ENCODE results near the gene DLK1. TPM values are rescaled to one million over a fixed set of nuclear protein-coding genes. Genes with fewer than 3 reads are reported as not detected.

Gene DLK1
- 8.2 and 8.5 TPM in 2 replicates for total RNA-seq (2014; rRNA removed; shearing (Covaris generic))
- 112 and 121 TPM in 2 replicates for polyA plus RNA-seq (2015; cell fraction: cytosol; rRNA removed)
- polyA plus RNA-seq (2015; cell fraction: nucleus; rRNA removed), result 9.5 and 12.8 TPM in 2 replicates

- no peak for DNase-seq (ENCODE audit: low read depth, low spot score)
- in situ Hi-C loops (cut with HindIII; ENCODE audit: low pct_unique_long_range_greater_than_20kb, low sequenced_read_pairs), result no loop called here
Measured at GRCh38 chr14:100726550-100727085, at the start of gene DLK1. Gene DLK1, plus strand, starts transcription at chr14:100726892. Its CDS starts 177 bp downstream, at chr14:100727069.

- DNase-seq (ENCODE audit: low read depth, low spot score), result no peak
- in situ Hi-C loops (cut with HindIII; ENCODE audit: low pct_unique_long_range_greater_than_20kb, low sequenced_read_pairs), result no loop called here
Measured at GRCh38 chr14:100677152-100677551, 49.5 kb upstream of the DLK1 start.

GRCh38 chr14:100677554-100678468 lies 48.9 kb upstream of the DLK1 start:
- in situ Hi-C loops (cut with HindIII; ENCODE audit: low pct_unique_long_range_greater_than_20kb, low sequenced_read_pairs), result no loop called here
- no peak for DNase-seq (ENCODE audit: low read depth, low spot score)

GRCh38 chr14:100678469-100678828 lies 48.2 kb upstream of the DLK1 start:
- DNase-seq (ENCODE audit: low read depth, low spot score), result no peak
- in situ Hi-C loops (cut with HindIII; ENCODE audit: low pct_unique_long_range_greater_than_20kb, low sequenced_read_pairs), result no loop called here

- in situ Hi-C loops (cut with HindIII; ENCODE audit: low pct_unique_long_range_greater_than_20kb, low sequenced_read_pairs), result no loop called here
- DNase-seq (ENCODE audit: low read depth, low spot score), result no peak
Measured at GRCh38 chr14:100679153-100679552, 47.5 kb upstream of the DLK1 start.

- no peak for DNase-seq (ENCODE audit: low read depth, low spot score)
- in situ Hi-C loops (cut with HindIII; ENCODE audit: low pct_unique_long_range_greater_than_20kb, low sequenced_read_pairs), result no loop called here
Measured at GRCh38 chr14:100679707-100680438, 46.8 kb upstream of the DLK1 start.

- in situ Hi-C loops (cut with HindIII; ENCODE audit: low pct_unique_long_range_greater_than_20kb, low sequenced_read_pairs), result no loop called here
- no peak for DNase-seq (ENCODE audit: low read depth, low spot score)
Measured at GRCh38 chr14:100680439-100681051, 46.1 kb upstream of the DLK1 start.

GRCh38 chr14:100681111-100681510 lies 45.6 kb upstream of the DLK1 start:
- in situ Hi-C loops (cut with HindIII; ENCODE audit: low pct_unique_long_range_greater_than_20kb, low sequenced_read_pairs), result no loop called here
- no peak for DNase-seq (ENCODE audit: low read depth, low spot score)

DNA sequence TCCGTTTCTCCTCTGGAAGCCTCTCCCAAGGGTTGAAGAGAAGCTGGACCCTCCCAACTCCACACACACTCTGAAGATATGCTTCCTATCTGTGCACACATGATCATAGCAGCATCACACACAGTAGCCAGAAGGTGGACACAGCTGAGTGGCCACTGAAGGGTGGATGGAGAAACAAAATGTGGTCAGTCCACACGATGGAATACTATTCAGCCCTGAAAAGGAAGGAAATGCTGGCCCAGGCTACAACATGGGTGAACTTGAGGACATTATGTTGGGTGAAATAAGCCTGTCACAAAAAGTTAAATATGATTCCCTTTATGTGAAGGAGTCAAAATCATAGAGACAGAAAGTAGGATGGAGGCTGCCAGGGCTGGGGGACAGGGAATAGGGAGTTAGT lies 43.9 kb upstream of the DLK1 start:
- in situ Hi-C loops (cut with HindIII; ENCODE audit: low pct_unique_long_range_greater_than_20kb, low sequenced_read_pairs), result no loop called here

DNA sequence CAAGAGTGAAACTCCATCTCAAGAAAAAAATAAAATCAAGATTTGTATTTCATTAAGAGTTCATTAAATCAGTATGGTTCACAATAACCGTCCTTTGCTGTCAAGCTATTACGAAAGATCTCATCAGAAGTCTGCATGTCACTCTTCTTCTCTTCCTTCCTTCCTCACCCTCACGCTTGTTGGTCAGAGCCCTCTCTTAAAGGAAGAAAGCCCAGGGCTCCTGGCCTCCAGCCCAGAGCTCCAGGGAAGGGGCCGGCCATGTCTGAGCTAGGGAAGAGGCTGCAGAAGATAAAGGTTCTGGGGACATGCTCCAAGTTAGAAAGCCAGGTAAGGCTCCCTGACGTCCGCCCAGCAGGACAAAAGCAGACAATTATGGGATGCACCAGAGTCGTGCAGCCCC lies 43.1 kb upstream of the DLK1 start:
- in situ Hi-C loops (cut with HindIII; ENCODE audit: low pct_unique_long_range_greater_than_20kb, low sequenced_read_pairs), result no loop called here
- no peak for DNase-seq (ENCODE audit: low read depth, low spot score)

More for the DNA sequence above, 43.9 kb upstream of the DLK1 start:
- DNase-seq (ENCODE audit: low read depth, low spot score), result no peak

DNA sequence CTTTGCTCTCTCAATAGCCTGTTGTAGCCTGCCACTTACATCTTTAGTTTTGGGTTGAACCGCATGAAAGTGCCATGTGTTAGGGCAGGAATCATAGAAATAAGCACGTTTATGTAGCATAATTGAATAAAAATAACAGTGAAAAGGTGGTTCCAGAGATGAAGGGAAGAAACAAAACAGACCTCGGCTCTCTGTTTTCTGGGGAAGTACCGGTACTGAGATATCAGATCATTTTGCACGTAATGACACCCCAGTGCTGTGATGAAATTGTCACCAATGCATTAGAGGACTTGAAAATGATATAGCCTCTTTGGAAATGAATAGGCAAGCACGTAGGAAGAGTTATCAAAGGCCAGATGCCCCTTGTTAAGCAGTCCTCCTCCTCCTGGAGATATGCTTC lies 42.5 kb upstream of the DLK1 start:
- in situ Hi-C loops (cut with HindIII; ENCODE audit: low pct_unique_long_range_greater_than_20kb, low sequenced_read_pairs), result no loop called here
- no peak for DNase-seq (ENCODE audit: low read depth, low spot score)

- no peak for DNase-seq (ENCODE audit: low read depth, low spot score)
- in situ Hi-C loops (cut with HindIII; ENCODE audit: low pct_unique_long_range_greater_than_20kb, low sequenced_read_pairs), result no loop called here
Measured at GRCh38 chr14:100684961-100685360, 41.7 kb upstream of the DLK1 start.

GRCh38 chr14:100686858-100687257 lies 39.8 kb upstream of the DLK1 start:
- DNase-seq (ENCODE audit: low read depth, low spot score), result no peak
- in situ Hi-C loops (cut with HindIII; ENCODE audit: low pct_unique_long_range_greater_than_20kb, low sequenced_read_pairs), result no loop called here

DNA sequence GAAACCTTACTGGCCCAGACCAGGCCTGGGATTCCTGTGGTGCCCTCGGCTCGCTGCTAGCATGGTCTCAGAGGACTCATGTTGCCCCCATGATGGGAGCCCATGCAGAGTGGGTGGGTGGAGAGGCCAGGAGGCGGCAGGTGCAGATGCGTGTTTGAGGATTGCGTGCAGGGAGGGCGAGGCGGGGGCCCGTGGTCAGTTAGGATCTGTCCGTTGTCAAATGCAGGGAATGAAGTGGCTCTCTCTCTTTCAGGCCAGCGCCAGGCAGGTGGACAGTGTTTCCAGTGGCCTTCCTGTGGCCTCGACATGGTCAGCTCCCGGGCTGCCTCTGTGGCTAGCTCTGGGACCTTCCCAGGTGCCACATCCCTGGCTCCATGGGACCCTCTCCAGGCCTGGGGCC lies 39.3 kb upstream of the DLK1 start:
- in situ Hi-C loops (cut with HindIII; ENCODE audit: low pct_unique_long_range_greater_than_20kb, low sequenced_read_pairs), result no loop called here
- no peak for DNase-seq (ENCODE audit: low read depth, low spot score)

DNA sequence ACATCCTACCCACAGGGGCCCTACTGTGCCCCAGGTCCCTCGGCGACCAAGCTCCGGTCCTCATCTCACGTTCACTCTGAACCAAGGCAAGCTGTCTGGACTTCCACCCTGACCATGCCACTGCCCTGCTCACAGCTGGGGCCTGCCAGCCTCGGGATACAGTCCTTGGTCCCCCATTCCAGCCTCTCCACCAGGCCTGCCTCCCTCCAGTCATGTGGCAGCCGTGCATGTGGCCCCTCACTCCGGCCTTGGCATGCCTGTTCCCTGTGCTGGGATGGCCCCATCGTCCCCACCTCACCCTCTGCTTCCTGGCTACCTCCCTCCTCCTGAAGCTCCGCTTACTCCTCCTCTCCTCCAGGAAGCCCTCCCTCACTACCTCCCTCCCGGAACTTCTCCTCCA lies 38.6 kb upstream of the DLK1 start:
- in situ Hi-C loops (cut with HindIII; ENCODE audit: low pct_unique_long_range_greater_than_20kb, low sequenced_read_pairs), result no loop called here
- no peak for DNase-seq (ENCODE audit: low read depth, low spot score)

GRCh38 chr14:100688598-100689461 lies 37.9 kb upstream of the DLK1 start:
- no peak for DNase-seq (ENCODE audit: low read depth, low spot score)
- in situ Hi-C loops (cut with HindIII; ENCODE audit: low pct_unique_long_range_greater_than_20kb, low sequenced_read_pairs), result no loop called here

DNA sequence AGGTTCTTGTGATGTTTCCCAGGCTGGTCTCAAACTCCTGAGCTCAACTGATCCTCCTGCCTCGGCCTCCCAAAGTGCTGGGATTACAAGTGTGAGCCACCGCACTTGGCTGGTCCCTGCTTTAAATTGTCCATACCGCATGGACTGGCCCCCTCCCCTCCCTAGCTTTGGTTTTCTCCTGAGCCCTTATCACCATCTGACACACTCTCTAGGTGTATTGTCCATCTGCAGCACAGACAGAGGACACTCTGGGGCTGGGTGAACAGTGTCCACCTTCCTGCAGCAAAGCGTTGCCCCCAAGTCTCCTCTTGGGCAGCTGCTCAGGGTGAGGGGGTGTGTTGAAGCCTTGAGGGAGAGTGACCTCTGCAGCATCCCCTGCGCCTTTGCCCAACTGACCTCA lies 36.0 kb upstream of the DLK1 start:
- in situ Hi-C loops (cut with HindIII; ENCODE audit: low pct_unique_long_range_greater_than_20kb, low sequenced_read_pairs), result no loop called here
- no peak for DNase-seq (ENCODE audit: low read depth, low spot score)
